Right atrium auricular region (tissue), 2 donors: ENCODE data around the gene DKC1. TPM values are rescaled to one million over a fixed set of nuclear protein-coding genes. Genes with fewer than 3 reads are reported as not detected.
A peak's percentile ranks its signal among the peaks of the same experiment; 100 is the strongest.

Experiments used
- DNase-seq: peaks from one replicate; pipeline ENCODE4 v3.0.0-alpha.2; 2019; ENCODE audit warnings: low spot score
- H3K27ac ChIP-seq, 2 donors: fragments of 200-600 bp; sonication (generic); 1 replicate in 1 of 2; 2 replicates in 1 of 2; pipeline ENCODE4 v1.5.1; 2016 to 2019
- H3K27me3 ChIP-seq, 2 donors: fragments of 200-600 bp; sonication (generic); one replicate each; pipeline versions ENCODE4 v1.5.1 to v1.6.0; 2017 to 2019
- H3K36me3 ChIP-seq: fragments of 200-600 bp; sonication (generic); one replicate; pipeline ENCODE4 v1.5.1; 2016
- H3K4me1 ChIP-seq, 2 donors: fragments of 200-600 bp; sonication (generic); one replicate each; pipeline versions ENCODE4 v1.5.1 to v1.6.0; 2017 to 2019
- H3K4me3 ChIP-seq, 2 donors: fragments of 200-600 bp; sonication (generic); 1 replicate in 1 of 2; 2 replicates in 1 of 2; pipeline ENCODE4 v1.5.1; 2017 to 2019; ENCODE audit warnings: mild to moderate bottlenecking in 1 of 2, moderate library complexity in 1 of 2
- H3K9me3 ChIP-seq, 2 donors: fragments of 200-600 bp; sonication (generic); one replicate each; pipeline ENCODE4 v1.5.1; 2019
- CTCF ChIP-seq, 2 donors: fragments of 200-600 bp; sonication (generic); IDR thresholded peaks; one replicate each; pipeline ENCODE4 v1.5.1; 2019; ENCODE audit warnings: antibody characterized with exemption in 2 of 2
- total RNA-seq, 2 donors: library from RNA; depleted of rRNA; stranded (reverse); fragments of >200 nt; gene quantifications; one replicate each; pipeline ENCODE4 v1.1.0, GENCODE V29; 2016

Gene DKC1
- 10 to 100 TPM; 13.5 to 15.2 TPM for total RNA-seq

- Histone ChIP-seq H3K9me3 (no peaks in the 10 kb centered on the region), H3K4me3 (peak within 1 kb of the TSS; percentile 55 to 63), H3K4me1 (peaks cover 0 to 11% of the 10 kb centered on the region in 2 donors), H3K36me3 (peaks cover 16% of the 10 kb centered on the region), H3K27me3 (no peaks in the 10 kb centered on the region), H3K27ac (peak within 1 kb of the TSS; percentile 67 to 86)
- TF ChIP-seq CTCF (IDR thresholded peaks at IDR 0.05), result no peak
- DNase-seq, result peak; percentile 93
Observed at GRCh38 chrX:154762537-154763296, at the start of gene DKC1. Gene DKC1 (plus strand): TSS chrX:154762864. CDS start chrX:154762966, 102 bp downstream.

DNA sequence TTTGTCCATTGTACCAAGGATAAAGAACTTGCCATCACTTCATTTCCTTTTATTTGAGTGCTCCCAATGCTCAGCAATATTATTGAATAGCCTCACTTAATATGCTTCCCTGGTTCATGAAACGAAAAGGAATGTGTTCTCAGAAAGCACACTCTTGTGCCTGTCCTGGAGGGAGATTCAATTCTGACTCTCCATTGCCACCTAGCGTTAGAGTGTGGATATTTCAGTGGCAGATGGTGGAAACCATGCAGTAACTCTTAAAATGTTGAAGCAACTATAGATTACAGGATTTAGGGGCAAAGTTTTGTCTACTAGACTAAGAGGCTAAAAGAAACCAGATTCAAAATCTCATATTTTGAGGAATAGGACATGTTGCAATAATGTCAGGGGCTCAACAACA, 47.7 kb upstream of the DKC1 start:
- H3K27ac ChIP-seq, result no peak overlapping the region
- peak; percentile 60 to 88 for TF ChIP-seq CTCF (IDR thresholded peaks at IDR 0.05)
- H3K4me1 ChIP-seq, result peaks cover 0 to 24% of the 10 kb centered on the region in 2 donors

DNA sequence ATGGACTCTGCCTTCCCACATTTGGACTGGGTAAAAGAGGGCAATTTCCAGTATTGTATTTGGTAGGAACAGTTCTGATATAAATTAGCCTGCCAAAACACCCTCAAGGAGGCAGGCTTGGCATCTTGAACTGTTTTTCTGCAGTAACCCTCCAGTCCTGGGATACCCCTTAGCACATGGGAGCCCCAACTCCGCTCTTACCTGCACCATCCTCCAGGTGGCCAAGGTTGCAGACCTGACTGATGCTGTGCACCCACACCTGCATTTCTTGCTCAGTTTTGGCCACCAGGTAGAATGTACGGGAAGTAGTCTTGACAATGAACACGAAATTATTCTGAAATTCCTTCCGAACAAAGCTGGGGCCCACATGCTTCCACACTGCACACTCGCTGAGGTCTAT, 46.8 kb upstream of the DKC1 start:
- peaks cover 0 to 24% of the 10 kb centered on the region in 2 donors for H3K4me1 ChIP-seq
- peaks cover 15% of the 10 kb centered on the region for H3K36me3 ChIP-seq
- no peak for DNase-seq
- no peak overlapping the region for H3K4me3 ChIP-seq
- H3K9me3 ChIP-seq, result peaks cover 0 to 2% of the 10 kb centered on the region in 2 donors
- TF ChIP-seq CTCF (IDR thresholded peaks at IDR 0.05), result no peak
- H3K27ac ChIP-seq, result no peak overlapping the region
- H3K27me3 ChIP-seq, result no peaks in the 10 kb centered on the region

More for the DNA sequence above, 47.7 kb upstream of the DKC1 start:
- Histone ChIP-seq H3K36me3 (peaks cover 15% of the 10 kb centered on the region), H3K27me3 (no peaks in the 10 kb centered on the region), H3K4me3 (no peak overlapping the region), H3K9me3 (no peaks in the 10 kb centered on the region)
- no peak for DNase-seq

DNA sequence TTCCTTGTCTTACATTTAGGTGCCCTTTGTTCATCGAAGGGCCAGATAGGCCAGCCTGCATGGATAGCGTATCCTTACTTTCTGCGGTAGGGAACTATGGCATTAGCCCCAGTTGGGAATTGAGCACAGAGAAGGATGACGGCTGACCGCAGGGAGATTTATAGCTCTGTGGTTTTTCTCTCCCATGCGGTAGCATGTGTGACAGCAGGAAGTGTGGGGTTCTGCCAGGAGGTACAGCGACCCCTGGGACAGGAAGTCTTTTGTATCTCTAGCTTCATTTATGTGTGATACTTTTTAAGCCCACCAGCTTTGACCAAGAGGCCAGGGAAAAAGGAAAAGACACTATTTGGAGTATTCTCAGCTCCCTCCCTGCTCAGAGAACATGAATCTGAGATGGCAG, 44.8 kb upstream of the DKC1 start:
- Histone ChIP-seq H3K4me1 (peaks cover 0 to 19% of the 10 kb centered on the region in 2 donors), H3K27ac (peak overlapping the region in 1 of 2 donors; percentile 11), H3K9me3 (peaks cover 0 to 7% of the 10 kb centered on the region in 2 donors), H3K4me3 (no peak overlapping the region), H3K27me3 (no peaks in the 10 kb centered on the region), H3K36me3 (no peaks in the 10 kb centered on the region)
- no peak for DNase-seq
- TF ChIP-seq CTCF (IDR thresholded peaks at IDR 0.05), result no peak

DNA sequence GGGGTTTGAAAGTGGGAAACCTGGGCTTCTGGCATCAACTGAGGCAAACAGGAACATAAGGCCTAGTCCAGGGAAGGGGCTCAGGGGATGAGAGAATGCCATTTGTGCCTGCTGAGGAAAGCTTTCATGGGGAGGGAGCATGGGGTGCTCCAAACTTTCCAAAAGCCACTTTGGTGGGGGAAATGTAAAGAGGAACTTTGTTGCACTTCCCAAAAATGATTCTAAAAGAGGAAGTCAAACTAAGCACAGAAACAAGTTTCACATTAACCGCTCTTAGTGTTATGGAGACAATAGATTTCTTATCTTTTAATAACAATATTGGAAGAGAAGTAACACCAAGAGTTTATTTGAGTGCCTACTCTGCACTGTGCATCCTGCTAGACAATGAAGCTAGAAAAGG, 44.0 kb upstream of the DKC1 start:
- no peaks in the 10 kb centered on the region for H3K27me3 ChIP-seq
- peak overlapping the region in 1 of 2 donors; percentile 11 for H3K27ac ChIP-seq
- no peak overlapping the region for H3K4me3 ChIP-seq
- DNase-seq, result no peak
- no peak for TF ChIP-seq CTCF (IDR thresholded peaks at IDR 0.05)
- peaks cover 0 to 19% of the 10 kb centered on the region in 2 donors for H3K4me1 ChIP-seq
- H3K36me3 ChIP-seq, result no peaks in the 10 kb centered on the region
- peaks cover 0 to 7% of the 10 kb centered on the region in 2 donors for H3K9me3 ChIP-seq
